Stimulated activated CD8-positive, alpha-beta memory T cell treated with anti-CD3 and anti-CD28 coated beads, Interleukin-4, amount 100 ng/mL, for 4 hours (primary cell): ENCODE results near the gene ARHGEF33.

Experiments
- DNase-seq, 2 donors: peaks; one replicate each; pipeline ENCODE4 v3.0.0-alpha.2; 2020; ENCODE audit warnings: low read depth in 2 of 2, low spot score in 1 of 2

The ARHGEF33 gene

DNA sequence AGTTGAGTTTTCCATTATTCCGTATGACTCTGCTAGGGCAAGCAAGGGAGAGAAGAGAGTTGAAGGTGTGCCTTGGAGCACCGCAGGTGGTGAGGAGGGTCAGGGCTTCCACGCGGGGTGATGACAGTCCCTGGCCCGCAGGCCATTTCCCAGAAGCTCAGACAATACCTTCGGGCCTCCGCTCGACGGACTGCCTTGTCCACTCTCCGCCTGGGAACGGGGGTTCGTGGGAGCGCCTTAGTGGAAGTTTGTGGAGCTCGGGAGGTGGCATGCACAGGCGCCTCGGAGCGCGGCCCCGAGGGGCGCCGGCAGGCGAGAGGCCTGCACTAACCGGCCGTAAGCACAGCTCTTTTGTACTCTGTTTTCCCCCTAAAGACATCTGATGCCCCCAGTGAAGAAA lies 69.8 kb downstream of the ARHGEF33 start:
- no peak for DNase-seq

DNA sequence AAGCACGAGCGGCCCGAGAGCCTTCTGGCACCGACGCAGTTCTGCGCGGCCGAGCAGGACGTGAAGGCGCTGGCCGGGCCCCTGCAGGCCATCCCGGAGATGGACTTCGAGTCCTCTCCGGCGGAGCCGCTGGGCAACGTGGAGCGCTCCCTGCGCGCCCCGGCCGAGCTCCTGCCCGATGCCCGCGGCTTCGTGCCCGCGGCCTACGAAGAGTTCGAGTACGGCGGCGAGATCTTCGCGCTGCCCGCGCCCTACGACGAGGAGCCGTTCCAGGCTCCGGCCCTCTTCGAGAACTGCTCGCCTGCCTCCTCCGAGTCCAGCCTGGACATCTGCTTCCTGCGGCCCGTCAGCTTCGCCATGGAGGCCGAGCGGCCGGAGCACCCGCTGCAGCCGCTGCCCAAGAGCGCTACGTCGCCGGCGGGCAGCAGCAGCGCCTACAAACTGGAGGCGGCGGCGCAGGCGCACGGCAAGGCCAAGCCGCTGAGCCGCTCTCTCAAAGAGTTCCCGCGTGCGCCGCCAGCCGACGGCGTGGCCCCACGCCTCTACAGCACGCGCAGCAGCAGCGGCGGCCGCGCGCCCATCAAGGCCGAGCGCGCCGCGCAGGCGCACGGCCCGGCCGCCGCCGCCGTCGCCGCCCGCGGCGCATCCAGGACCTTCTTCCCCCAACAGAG lies 70.4 kb downstream of the ARHGEF33 start:
- DNase-seq, result peak; percentile 13 to 40

GRCh38 chr2:38960609-38961320 lies 71.1 kb downstream of the ARHGEF33 start:
- no peak for DNase-seq

DNA sequence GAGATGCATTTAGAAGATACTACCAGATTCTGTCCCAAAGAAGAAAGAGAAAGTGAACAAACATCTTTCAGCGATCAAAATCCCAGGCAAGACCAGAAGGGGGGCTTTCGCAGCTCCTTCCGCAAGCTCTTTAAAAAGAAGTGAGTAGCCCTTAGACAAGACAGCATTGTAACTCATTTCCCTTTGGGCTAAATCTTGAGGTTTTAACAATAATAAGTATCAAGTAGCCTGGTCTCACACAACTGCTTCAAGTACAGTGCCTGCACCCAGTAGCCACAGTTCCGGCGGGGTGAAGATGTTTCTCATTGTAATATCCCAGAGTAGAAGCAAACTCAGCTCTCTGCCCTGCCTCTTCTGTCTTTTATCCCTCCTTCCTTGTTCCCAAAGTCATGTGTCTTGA lies 76.3 kb downstream of the ARHGEF33 start:
- DNase-seq, result no peak

DNA sequence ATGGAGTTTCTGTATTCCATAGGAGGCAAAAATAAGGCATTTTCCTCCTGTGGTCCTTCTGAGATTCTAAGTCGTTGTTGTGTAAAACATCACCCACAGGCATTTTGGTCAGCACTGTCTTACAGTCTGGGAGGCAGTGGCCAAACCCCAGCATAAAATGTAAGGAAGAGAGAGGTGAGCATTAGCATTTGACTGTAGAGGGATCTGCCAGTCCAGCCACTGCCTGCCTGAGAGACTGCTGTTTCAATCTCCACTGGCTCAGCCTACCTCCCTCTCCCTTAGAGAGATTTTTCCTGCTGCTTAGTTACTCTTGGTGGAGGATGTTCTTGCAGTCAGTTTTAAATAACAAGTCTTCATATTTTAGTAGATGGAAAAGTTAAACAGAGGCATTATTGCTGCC lies 77.0 kb downstream of the ARHGEF33 start:
- no peak for DNase-seq

- DNase-seq, result no peak
Measured at GRCh38 chr2:38968021-38968420, 78.3 kb downstream of the ARHGEF33 start.

DNA sequence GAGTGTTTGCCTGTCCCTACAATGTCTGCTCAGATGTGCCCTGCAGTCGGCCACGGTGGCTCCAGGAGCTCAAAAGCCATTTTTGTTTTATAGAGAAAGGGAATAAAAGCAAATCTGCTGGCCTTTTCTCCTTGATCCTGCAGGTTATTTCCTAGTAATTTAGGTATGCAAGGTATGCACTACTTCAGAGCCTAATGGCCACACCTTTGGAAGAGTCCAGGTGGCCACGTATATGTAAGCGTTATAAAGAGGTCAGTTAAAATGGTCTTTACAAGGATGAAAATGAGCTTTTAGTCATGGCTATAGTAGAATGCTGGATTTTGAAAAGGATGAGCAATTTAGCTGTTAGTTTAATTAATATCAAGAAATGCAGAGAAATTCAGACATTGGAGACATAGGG lies 81.7 kb downstream of the ARHGEF33 start:
- DNase-seq, result no peak

GRCh38 chr2:38973266-38973665 lies 83.6 kb downstream of the ARHGEF33 start:
- no peak for DNase-seq

DNA sequence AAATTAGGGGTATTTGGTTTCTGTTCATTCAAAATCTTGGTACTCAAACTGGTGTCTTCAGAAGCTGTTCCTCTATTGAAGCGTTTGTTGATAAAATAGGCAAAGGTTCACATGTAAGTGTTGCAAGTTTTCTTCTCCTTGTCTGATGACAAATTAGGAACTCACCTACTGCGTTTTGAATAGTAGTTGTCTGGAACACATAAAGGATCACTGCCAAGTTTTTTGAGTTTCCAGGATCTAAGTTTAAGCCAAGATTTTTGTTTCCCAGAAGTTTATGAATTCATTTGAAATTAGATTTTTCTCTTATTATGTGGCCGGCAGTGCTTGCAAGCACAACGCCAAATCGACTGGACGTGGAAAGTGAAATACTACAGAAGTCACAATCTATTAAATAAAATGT lies 85.4 kb downstream of the ARHGEF33 start:
- DNase-seq, result no peak

DNA sequence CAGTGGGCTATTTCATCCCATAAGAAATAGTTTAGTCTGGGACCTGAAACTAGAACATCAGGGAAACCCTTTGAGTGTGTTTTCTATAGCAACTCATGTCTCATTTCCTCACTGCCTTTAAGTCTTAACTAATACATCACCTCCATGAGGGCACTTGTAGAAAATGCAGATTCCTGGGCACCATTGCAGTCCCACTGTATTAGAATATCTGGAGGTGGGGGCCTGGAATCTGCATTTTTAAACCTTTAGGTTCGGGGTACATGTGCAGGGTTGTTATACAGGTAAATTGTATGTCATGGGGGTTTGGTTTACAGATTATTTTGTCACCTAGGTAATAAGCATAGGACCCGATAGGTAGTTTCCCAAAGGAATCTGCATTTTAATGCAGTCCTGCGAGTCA lies 87.4 kb downstream of the ARHGEF33 start:
- no peak for DNase-seq

GRCh38 chr2:38978296-38978903 lies 88.7 kb downstream of the ARHGEF33 start:
- DNase-seq, result no peak

GRCh38 chr2:38978908-38979307 lies 89.2 kb downstream of the ARHGEF33 start:
- DNase-seq, result no peak

- no peak for DNase-seq
Measured at GRCh38 chr2:38981003-38981669, 91.5 kb downstream of the ARHGEF33 start.

- no peak for DNase-seq
Measured at GRCh38 chr2:38981670-38982357, 92.1 kb downstream of the ARHGEF33 start.

GRCh38 chr2:38982498-38982897 lies 92.8 kb downstream of the ARHGEF33 start:
- no peak for DNase-seq

DNA sequence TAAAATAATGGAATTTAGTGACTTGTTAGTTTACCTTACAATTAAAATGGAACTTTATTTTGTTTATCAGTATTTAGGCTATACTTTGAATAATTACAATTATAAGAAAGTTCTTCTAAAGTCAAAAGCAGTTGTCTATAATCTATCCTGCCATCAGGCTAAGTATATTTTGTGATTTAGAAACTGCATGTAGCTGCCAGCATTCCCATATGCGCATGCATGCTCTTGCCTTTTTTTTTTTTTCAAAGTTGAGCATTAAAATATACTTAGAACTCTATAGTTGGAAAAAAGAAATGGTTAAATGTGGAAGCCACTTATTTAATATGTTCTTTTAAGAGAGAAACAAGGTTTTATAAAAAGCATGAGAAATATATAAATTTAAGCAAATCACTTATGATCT lies 99.0 kb downstream of the ARHGEF33 start:
- DNase-seq, result no peak

DNA sequence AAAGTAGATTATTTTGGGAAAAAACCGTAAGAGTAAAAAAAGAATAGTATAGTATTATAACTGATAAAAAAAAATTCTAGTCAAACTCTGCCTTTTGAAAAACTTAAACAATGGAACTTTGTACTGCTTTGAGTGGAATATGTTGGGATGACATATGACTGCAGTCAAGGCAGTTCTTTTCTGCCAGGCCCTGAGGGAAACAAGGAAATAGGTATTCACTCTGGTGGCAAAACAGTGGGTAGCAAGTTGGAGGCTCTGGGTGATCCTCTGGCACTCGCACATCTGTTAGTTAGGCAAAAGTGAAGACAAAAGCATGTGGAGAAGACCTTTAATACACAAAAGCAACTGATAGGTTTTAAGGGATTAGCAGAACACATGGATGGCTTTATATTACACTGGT lies 102.2 kb downstream of the ARHGEF33 start:
- no peak for DNase-seq

GRCh38 chr2:38997781-38998180 lies 108.1 kb downstream of the ARHGEF33 start:
- DNase-seq, result no peak

DNA sequence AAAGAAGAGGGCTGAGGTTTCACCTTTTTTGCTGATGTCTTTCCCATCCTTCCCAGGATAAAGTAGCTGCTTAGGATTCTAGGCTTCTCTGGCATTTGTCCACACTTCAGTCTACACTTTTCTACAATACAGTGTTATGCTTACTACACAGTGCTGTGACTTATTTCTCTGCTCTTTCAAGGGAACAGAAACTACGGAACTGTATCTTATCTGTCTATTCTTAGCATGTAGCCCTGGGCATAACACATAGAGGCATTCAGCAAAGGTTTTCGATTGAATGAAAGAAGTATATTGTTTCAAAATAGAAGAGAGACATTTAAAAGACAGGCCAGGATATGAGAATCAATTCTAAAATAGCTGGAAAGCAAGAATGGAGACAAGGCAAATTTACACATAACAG lies 110.9 kb downstream of the ARHGEF33 start:
- no peak for DNase-seq

DNA sequence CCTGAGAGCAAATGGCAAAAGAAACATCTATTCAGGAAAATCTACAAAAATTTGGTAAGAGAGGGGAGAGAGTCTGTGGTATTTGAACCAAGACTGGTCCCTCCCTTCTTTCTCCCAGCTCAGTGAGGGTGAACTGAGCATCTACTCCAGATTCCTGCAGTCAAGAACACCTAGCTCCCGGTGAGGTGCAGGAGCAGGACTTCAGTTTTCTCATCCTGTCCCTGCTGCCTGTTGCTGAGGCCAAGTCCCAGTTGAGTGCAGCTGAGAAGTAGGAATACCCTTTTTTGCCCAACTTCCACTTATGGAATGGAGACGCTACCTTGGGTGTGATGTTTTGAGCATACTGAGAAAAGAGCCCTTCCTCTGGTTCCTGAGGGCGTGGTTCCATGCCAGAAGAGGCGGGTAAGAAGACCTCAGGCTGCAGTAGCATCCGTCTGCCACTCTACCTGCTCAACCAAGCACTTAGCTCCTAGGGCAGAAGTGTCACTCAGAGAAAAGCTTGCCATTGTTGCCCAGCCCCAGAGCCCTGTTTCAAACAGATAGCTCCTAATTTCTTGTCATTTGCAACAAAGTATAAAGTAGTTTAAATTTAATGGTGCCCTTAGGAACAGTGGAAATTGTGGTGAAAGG lies 118.3 kb downstream of the ARHGEF33 start:
- DNase-seq, result no peak

DNA sequence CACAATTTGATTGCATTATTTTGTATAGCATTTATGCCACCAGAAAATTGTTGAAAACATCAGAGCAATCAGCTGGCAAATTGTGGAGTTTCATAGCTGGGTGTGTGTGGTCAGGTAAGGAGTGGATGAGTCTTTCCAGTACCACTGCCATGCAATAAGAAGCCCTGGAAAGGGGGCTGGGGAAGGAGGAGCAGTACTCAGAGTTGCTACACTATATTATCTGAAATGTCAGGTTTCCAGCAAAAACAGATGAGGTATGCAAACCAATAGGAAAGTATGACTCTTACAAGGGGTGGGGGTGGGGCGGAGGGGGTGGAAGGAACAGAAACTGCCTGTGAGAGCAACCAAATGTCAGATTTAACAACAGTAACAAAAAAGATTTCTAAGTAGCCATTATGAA lies 119.0 kb downstream of the ARHGEF33 start:
- no peak for DNase-seq
